Measurements from ENCODE around the gene KAZN. TPM values are rescaled to one million over a fixed set of nuclear protein-coding genes. Genes with fewer than 3 reads are reported as not detected.

The KAZN gene
- total and polyA plus RNA-seq, 4 experiments from 2014 or later = 0.08 to 0.47 TPM; not detected in 2

DNA sequence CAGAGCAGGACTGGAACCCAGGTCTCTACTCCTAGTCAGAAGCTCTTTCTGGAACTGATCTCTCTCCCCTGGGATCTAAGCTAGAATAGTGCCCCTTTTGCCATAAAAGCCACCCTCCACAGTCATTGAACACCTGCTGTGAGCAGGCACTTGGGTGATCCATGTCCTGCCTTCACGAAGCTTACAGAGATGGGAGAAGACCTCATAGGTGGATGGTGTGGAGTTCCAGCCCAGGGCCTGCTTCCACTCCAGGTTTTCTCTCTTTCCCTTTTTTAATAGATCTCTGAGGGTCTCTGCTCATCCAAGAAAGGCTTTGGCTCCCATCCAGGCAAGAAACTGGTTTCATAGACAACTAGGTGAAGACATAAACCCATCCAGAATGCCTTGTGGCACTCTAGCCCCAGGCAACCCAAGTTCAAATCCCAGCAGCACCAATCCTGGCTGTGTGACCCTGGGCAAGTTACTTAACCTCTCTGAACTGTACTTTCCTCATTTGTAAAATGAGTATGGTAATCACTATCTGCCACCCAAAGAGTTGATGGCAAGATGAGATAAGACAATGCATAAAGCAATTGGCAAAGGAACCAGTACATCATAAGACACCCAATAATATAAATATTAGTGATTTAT lies 508.7 kb downstream of the KAZN start:
- CTCF ChIA-PET (ENCODE audit: partially characterized antibody) = interaction anchor here (1.5 kb wide), 1 partner anchor 21 kb away, joined by 3 read pairs; no protein-coding TSS in a partner anchor
- Mint-ChIP-seq H3K27me3 (peaks cover 5 to 10% of the 10 kb centered on the region in 2 donors), H3K36me3 (no peaks in the 10 kb centered on the region), H3K9me3 (peaks cover 0 to 12% (median 1%) of the 10 kb centered on the region in 8 donors), H3K27ac (no peak overlapping the region), H3K4me1 (peaks cover 2 to 4% (median 3%) of the 10 kb centered on the region in 4 donors), H3K4me3 (no peak overlapping the region)
- Histone ChIP-seq H3K36me3 (ENCODE audit: insufficient read depth, low read length) (no peaks in the 10 kb centered on the region), H3K27me3 (ENCODE audit: insufficient read depth, low read length) (no peaks in the 10 kb centered on the region), H3K4me3 (ENCODE audit: low read length in 2 of 2) (no peak overlapping the region), H3K9me3 (ENCODE audit: control insufficient read depth in 1 of 2, low read length in 2 of 2) (no peaks in the 10 kb centered on the region), H3K4me1 (ENCODE audit: insufficient read depth, low read length) (peaks cover 1% of the 10 kb centered on the region), H3K27ac (ENCODE audit: low read depth, low read length) (no peak overlapping the region)
- DNase-seq = no peak
- intact Hi-C loops (cut with micrococcal nuclease) = no loop called here
- POLR2A ChIA-PET (ENCODE audit: partially characterized antibody) = no interaction called here

DNA sequence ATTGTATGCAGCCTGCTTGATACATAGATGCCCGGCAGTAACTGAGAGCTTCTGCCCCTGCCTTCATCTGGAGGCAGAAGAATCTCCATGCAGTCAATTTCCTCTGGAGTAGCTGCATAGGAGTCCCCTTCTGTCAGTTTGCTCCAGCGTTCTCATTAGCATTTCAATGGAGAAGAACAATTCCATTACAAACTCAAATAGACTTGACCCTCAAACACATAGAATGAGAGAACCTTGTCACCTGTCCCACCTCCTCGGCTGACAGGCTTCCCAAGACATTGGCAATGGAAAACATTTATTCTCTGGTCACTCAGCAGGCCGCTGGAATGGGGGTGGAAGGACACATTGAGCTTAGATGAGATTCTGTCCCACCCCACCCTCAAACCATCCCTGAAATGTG lies 509.4 kb downstream of the KAZN start:
- Histone ChIP-seq H3K4me1 (ENCODE audit: insufficient read depth, low read length) (peaks cover 6% of the 10 kb centered on the region), H3K9me3 (ENCODE audit: control insufficient read depth in 1 of 2, low read length in 2 of 2) (no peaks in the 10 kb centered on the region), H3K36me3 (ENCODE audit: insufficient read depth, low read length) (no peaks in the 10 kb centered on the region), H3K4me3 (ENCODE audit: low read length in 2 of 2) (no peak overlapping the region), H3K27me3 (ENCODE audit: insufficient read depth, low read length) (no peaks in the 10 kb centered on the region), H3K27ac (ENCODE audit: low read depth, low read length) (no peak overlapping the region)
- CTCF ChIA-PET (ENCODE audit: partially characterized antibody) = interaction anchor here (1.5 kb wide), 1 partner anchor 20 kb away, joined by 3 read pairs; no protein-coding TSS in a partner anchor
- intact Hi-C loops (cut with micrococcal nuclease) = no loop called here
- peaks cover 5 to 10% of the 10 kb centered on the region in 2 donors for H3K27me3 Mint-ChIP-seq
- peaks cover 2 to 6% (median 5%) of the 10 kb centered on the region in 4 donors for H3K4me1 Mint-ChIP-seq
- H3K36me3 Mint-ChIP-seq = no peaks in the 10 kb centered on the region
- H3K27ac Mint-ChIP-seq = no peak overlapping the region
- H3K9me3 Mint-ChIP-seq = peaks cover 0 to 12% (median 1%) of the 10 kb centered on the region in 8 donors
- POLR2A ChIA-PET (ENCODE audit: partially characterized antibody) = interaction anchor here (0.6 kb wide), 1 partner anchor 247 kb away, joined by 3 read pairs; no protein-coding TSS in a partner anchor
- no peak overlapping the region for H3K4me3 Mint-ChIP-seq
- no peak for DNase-seq

DNA sequence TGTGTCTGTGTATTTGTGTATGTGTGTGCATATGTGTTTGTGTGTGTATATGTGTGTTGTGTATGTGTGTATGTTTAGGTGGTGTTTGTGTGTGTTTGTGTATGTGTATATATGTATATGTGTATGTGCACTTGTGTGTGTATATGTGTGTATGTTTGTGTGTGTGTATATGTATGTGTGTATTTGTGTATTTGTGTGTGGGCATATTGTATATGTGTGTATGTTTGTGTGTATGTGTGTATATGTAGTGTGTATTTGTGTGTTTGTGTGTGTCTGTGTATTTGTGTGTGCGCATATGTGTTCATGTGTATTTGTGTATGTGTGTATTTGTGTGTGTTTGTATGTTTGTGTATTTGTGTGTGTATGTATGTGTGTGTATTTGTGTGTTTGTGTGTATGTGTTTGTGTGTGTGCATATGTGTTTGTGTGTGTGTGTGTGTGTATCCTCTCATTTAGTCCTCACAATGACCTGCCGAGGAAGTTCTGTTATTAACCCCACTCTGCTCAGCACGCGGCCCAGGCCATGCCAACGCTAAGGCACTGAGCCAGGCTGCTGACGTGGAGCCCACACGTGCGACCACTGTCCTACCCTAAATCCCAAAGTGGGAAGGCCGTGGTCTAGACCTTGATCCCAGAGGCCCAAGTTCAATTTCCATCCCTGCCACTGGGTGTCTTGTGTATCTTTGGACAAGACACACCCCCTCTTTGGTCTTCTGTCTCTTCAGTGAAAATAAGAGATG lies 511.8 kb downstream of the KAZN start:
- peaks cover 2 to 6% (median 5%) of the 10 kb centered on the region in 4 donors for H3K4me1 Mint-ChIP-seq
- POLR2A ChIA-PET (ENCODE audit: partially characterized antibody) = no interaction called here
- no peaks in the 10 kb centered on the region for H3K36me3 ChIP-seq (ENCODE audit: insufficient read depth, low read length)
- H3K9me3 Mint-ChIP-seq = no peaks in the 10 kb centered on the region
- no peak overlapping the region for H3K4me3 ChIP-seq (ENCODE audit: low read length in 2 of 2)
- no peaks in the 10 kb centered on the region for H3K9me3 ChIP-seq (ENCODE audit: control insufficient read depth in 1 of 2, low read length in 2 of 2)
- no peak for DNase-seq
- H3K4me1 ChIP-seq (ENCODE audit: insufficient read depth, low read length) = peaks cover 6% of the 10 kb centered on the region
- no peak overlapping the region for H3K4me3 Mint-ChIP-seq
- intact Hi-C loops (cut with micrococcal nuclease) = no loop called here
- H3K27me3 ChIP-seq (ENCODE audit: insufficient read depth, low read length) = no peaks in the 10 kb centered on the region
- no peaks in the 10 kb centered on the region for H3K36me3 Mint-ChIP-seq
- no peak overlapping the region for H3K27ac ChIP-seq (ENCODE audit: low read depth, low read length)
- H3K27ac Mint-ChIP-seq = no peak overlapping the region
- H3K27me3 Mint-ChIP-seq = peaks cover 7 to 11% of the 10 kb centered on the region in 2 donors
- CTCF ChIA-PET (ENCODE audit: partially characterized antibody) = no interaction called here

DNA sequence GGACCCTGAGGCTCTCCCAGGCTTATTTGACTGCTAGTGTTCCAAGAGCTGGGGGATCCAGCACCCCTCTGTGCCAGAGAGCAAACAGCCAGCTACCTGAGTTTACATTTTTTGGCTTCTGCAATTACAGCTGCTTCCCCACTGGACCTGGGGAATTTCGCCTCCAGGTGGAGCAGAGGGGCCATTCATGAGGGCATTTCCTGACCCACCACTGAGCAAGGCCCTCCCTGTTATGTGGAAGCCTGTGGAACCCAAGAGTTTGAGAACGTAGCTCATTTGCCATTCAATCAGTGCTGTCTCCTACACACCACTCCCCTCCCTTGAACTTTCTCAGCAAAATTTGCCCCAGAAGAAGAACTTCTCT lies 512.4 kb downstream of the KAZN start:
- intact Hi-C loops (cut with micrococcal nuclease) = no loop called here
- peaks cover 7 to 14% of the 10 kb centered on the region in 2 donors for H3K27me3 Mint-ChIP-seq
- ChIA-PET POLR2A (ENCODE audit: partially characterized antibody) (no interaction called here), CTCF (ENCODE audit: partially characterized antibody) (interaction anchor here (1.4 kb wide), 1 partner anchor 18 kb away, joined by 4 read pairs; no protein-coding TSS in a partner anchor)
- Histone ChIP-seq H3K27me3 (ENCODE audit: insufficient read depth, low read length) (no peaks in the 10 kb centered on the region), H3K27ac (ENCODE audit: low read depth, low read length) (no peak overlapping the region), H3K36me3 (ENCODE audit: insufficient read depth, low read length) (no peaks in the 10 kb centered on the region), H3K9me3 (ENCODE audit: control insufficient read depth in 1 of 2, low read length in 2 of 2) (no peaks in the 10 kb centered on the region), H3K4me3 (ENCODE audit: low read length in 2 of 2) (no peak overlapping the region), H3K4me1 (ENCODE audit: insufficient read depth, low read length) (peaks cover 6% of the 10 kb centered on the region)
- no peaks in the 10 kb centered on the region for H3K36me3 Mint-ChIP-seq
- no peak overlapping the region for H3K27ac Mint-ChIP-seq
- H3K4me1 Mint-ChIP-seq = peaks cover 2 to 6% (median 5%) of the 10 kb centered on the region in 4 donors
- DNase-seq = no peak
- H3K4me3 Mint-ChIP-seq = no peak overlapping the region
- no peaks in the 10 kb centered on the region for H3K9me3 Mint-ChIP-seq

DNA sequence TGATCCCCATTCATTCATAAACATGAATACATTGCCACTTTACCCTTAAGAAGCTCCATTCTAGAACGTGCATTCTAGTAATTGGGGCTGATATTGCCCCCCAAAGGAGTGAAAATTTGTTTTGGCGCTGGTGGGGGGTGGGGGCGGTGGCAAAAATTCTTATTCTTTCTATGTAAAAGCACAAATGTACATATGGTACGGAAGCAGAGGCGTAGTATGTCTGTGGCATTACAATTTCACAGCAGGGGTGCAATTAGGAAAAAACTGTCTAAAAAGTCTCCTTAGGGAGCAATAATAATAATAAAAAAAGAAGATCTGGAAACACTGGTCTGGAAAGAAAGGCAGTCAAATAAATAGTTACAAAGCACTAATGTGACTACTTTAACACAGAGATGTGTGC lies 514.7 kb downstream of the KAZN start:
- Mint-ChIP-seq H3K4me3 (no peak overlapping the region), H3K9me3 (no peaks in the 10 kb centered on the region), H3K36me3 (no peaks in the 10 kb centered on the region), H3K27ac (no peak overlapping the region), H3K4me1 (peaks cover 2 to 6% (median 5%) of the 10 kb centered on the region in 4 donors), H3K27me3 (peaks cover 4 to 14% of the 10 kb centered on the region in 2 donors)
- Histone ChIP-seq H3K4me3 (ENCODE audit: low read length in 2 of 2) (no peak overlapping the region), H3K4me1 (ENCODE audit: insufficient read depth, low read length) (peaks cover 6% of the 10 kb centered on the region), H3K27ac (ENCODE audit: low read depth, low read length) (no peak overlapping the region), H3K9me3 (ENCODE audit: control insufficient read depth in 1 of 2, low read length in 2 of 2) (no peaks in the 10 kb centered on the region), H3K27me3 (ENCODE audit: insufficient read depth, low read length) (no peaks in the 10 kb centered on the region), H3K36me3 (ENCODE audit: insufficient read depth, low read length) (no peaks in the 10 kb centered on the region)
- DNase-seq = no peak
- POLR2A ChIA-PET (ENCODE audit: partially characterized antibody) = no interaction called here
- intact Hi-C loops (cut with micrococcal nuclease) = no loop called here
- CTCF ChIA-PET (ENCODE audit: partially characterized antibody) = interaction anchor here (1.5 to 1.8 kb wide), 2 partner anchors 15 kb away, joined by 5 to 6 read pairs; no protein-coding TSS in a partner anchor

DNA sequence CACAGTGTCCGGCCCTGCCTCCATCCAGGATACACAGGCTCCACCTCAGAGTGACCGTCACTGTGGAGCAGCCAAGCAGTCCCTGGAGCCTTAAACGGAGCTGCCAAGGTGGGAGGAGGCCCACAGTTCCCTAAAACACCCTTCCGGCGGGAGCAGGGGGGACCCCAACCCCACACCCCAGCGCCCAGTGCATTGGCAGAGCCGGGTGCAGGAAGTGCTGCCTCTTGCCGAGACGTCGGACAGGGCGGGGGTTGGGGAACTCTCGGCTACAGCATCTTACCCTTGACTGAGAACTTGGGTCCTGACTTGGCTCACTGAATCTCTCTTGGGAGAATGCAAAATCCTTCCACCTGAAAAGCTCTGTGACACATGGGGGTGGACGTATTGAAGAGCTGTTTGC lies 516.4 kb downstream of the KAZN start:
- H3K4me3 Mint-ChIP-seq = no peak overlapping the region
- DNase-seq = no peak
- H3K4me1 ChIP-seq (ENCODE audit: insufficient read depth, low read length) = peaks cover 6% of the 10 kb centered on the region
- no peaks in the 10 kb centered on the region for H3K9me3 ChIP-seq (ENCODE audit: control insufficient read depth in 1 of 2, low read length in 2 of 2)
- peaks cover 2 to 6% (median 5%) of the 10 kb centered on the region in 4 donors for H3K4me1 Mint-ChIP-seq
- no peaks in the 10 kb centered on the region for H3K27me3 ChIP-seq (ENCODE audit: insufficient read depth, low read length)
- no peaks in the 10 kb centered on the region for H3K9me3 Mint-ChIP-seq
- POLR2A ChIA-PET (ENCODE audit: partially characterized antibody) = no interaction called here
- no peaks in the 10 kb centered on the region for H3K36me3 ChIP-seq (ENCODE audit: insufficient read depth, low read length)
- no peak overlapping the region for H3K27ac ChIP-seq (ENCODE audit: low read depth, low read length)
- H3K27ac Mint-ChIP-seq = no peak overlapping the region
- H3K36me3 Mint-ChIP-seq = no peaks in the 10 kb centered on the region
- no peak overlapping the region for H3K4me3 ChIP-seq (ENCODE audit: low read length in 2 of 2)
- CTCF ChIA-PET (ENCODE audit: partially characterized antibody) = no interaction called here
- H3K27me3 Mint-ChIP-seq = peaks cover 2 to 11% of the 10 kb centered on the region in 2 donors
- intact Hi-C loops (cut with micrococcal nuclease) = no loop called here

DNA sequence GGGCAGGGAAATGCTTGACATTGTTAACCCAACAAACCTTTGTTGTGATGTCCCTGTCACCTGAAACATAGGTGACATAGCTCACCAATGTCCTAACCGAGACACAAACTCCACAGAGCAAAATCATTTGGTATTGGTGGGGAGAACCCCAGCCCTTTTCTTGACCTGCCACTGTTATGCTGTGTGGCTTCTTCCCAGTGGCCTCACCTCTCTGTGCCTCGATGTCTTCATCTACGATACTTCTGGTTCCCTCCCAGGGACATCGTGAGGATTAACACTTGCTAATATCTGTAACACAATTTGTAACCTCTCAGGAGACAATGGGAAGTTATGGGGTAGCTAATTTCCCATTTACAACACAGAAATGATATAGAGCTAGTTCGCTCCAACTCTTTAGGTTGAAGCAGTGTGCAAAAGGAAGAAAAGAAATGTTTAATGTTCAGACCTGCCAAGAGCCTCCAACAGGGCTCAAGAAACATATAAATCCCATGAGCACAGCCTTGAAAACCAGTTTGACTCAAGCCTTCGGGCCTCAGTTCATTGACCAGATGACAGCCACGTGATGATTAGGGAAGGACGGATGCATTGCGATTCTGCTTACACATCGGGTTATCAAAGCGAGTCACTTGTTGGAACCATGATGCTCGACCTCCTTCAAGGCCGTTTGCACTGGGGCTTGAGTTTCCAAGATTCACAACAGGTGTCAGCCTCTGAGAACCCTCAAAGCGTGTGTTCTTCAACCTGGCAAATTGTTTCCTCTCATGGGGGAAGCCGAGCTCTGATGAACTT lies 517.3 kb downstream of the KAZN start:
- H3K27me3 Mint-ChIP-seq = peaks cover 2 to 11% of the 10 kb centered on the region in 2 donors
- peaks cover 2 to 6% (median 5%) of the 10 kb centered on the region in 4 donors for H3K4me1 Mint-ChIP-seq
- Histone ChIP-seq H3K36me3 (ENCODE audit: insufficient read depth, low read length) (no peaks in the 10 kb centered on the region), H3K27ac (ENCODE audit: low read depth, low read length) (no peak overlapping the region), H3K27me3 (ENCODE audit: insufficient read depth, low read length) (no peaks in the 10 kb centered on the region), H3K9me3 (ENCODE audit: control insufficient read depth in 1 of 2, low read length in 2 of 2) (no peaks in the 10 kb centered on the region), H3K4me1 (ENCODE audit: insufficient read depth, low read length) (peaks cover 6% of the 10 kb centered on the region), H3K4me3 (ENCODE audit: low read length in 2 of 2) (no peak overlapping the region)
- no peak for DNase-seq
- no peaks in the 10 kb centered on the region for H3K36me3 Mint-ChIP-seq
- no peaks in the 10 kb centered on the region for H3K9me3 Mint-ChIP-seq
- no peak overlapping the region for H3K4me3 Mint-ChIP-seq
- intact Hi-C loops (cut with micrococcal nuclease) = no loop called here
- no peak overlapping the region for H3K27ac Mint-ChIP-seq
- POLR2A ChIA-PET (ENCODE audit: partially characterized antibody) = no interaction called here
- CTCF ChIA-PET (ENCODE audit: partially characterized antibody) = no interaction called here
